ENCODE measurements around the gene HABP4. TPM values are rescaled to one million over a fixed set of nuclear protein-coding genes. Genes with fewer than 3 reads are reported as not detected.

The HABP4 gene
- total and polyA plus RNA-seq, 2 donors from 2014 or later = 20.9 to 37.5 TPM

GRCh38 chr9:96498796-96499195 lies 48.8 kb downstream of the HABP4 start:
- FAIRE-seq = no peak
- Histone ChIP-seq H3K27me3 (ENCODE audit: control insufficient read depth, insufficient read depth, low read length) (no peaks in the 10 kb centered on the region), H3K4me3 (ENCODE audit: low read length in 3 of 3) (no peak overlapping the region), H3K9me3 (ENCODE audit: control insufficient read depth in 2 of 3, insufficient read depth in 1 of 3, low read length in 3 of 3) (no peaks in the 10 kb centered on the region), H3K27ac (ENCODE audit: low read depth in 2 of 2, low read length in 2 of 2) (no peak overlapping the region), H3K9ac (ENCODE audit: low read length in 3 of 3) (no peak overlapping the region), H3K36me3 (ENCODE audit: control insufficient read depth in 2 of 3, insufficient read depth in 3 of 3, low read length in 3 of 3) (peaks cover 0 to 2% (median 0%) of the 10 kb centered on the region in 3 donors), H3K4me1 (ENCODE audit: control insufficient read depth in 2 of 3, insufficient read depth in 2 of 3, low read depth in 1 of 3, low read length in 3 of 3) (peaks cover 0 to 2% (median 0%) of the 10 kb centered on the region in 3 donors)
- intact Hi-C loops (cut with DNase I) = no loop called here
- no peak for TF ChIP-seq CTCF (IDR thresholded peaks at IDR 0.05; ENCODE audit: borderline replicate concordance, extremely low read depth, insufficient read depth)
- no peak for DNase-seq

- TF ChIP-seq CTCF (IDR thresholded peaks at IDR 0.05; ENCODE audit: borderline replicate concordance, extremely low read depth, insufficient read depth) = no peak
- Histone ChIP-seq H3K4me3 (ENCODE audit: low read length in 3 of 3) (no peak overlapping the region), H3K36me3 (ENCODE audit: control insufficient read depth in 2 of 3, insufficient read depth in 3 of 3, low read length in 3 of 3) (peaks cover 0 to 2% (median 0%) of the 10 kb centered on the region in 3 donors), H3K27me3 (ENCODE audit: control insufficient read depth, insufficient read depth, low read length) (no peaks in the 10 kb centered on the region), H3K4me1 (ENCODE audit: control insufficient read depth in 2 of 3, insufficient read depth in 2 of 3, low read depth in 1 of 3, low read length in 3 of 3) (peaks cover 0 to 2% (median 0%) of the 10 kb centered on the region in 3 donors), H3K27ac (ENCODE audit: low read depth in 2 of 2, low read length in 2 of 2) (no peak overlapping the region), H3K9me3 (ENCODE audit: control insufficient read depth in 2 of 3, insufficient read depth in 1 of 3, low read length in 3 of 3) (no peaks in the 10 kb centered on the region), H3K9ac (ENCODE audit: low read length in 3 of 3) (no peak overlapping the region)
- DNase-seq (no peak), FAIRE-seq (no peak)
- intact Hi-C loops (cut with DNase I) = no loop called here
These were observed 49.3 kb downstream of the HABP4 start for GRCh38 chr9:96499257-96499656.

GRCh38 chr9:96500696-96501632 lies 51.0 kb downstream of the HABP4 start:
- Histone ChIP-seq H3K9ac (ENCODE audit: low read length in 3 of 3) (no peak overlapping the region), H3K9me3 (ENCODE audit: control insufficient read depth in 2 of 3, insufficient read depth in 1 of 3, low read length in 3 of 3) (no peaks in the 10 kb centered on the region), H3K4me1 (ENCODE audit: control insufficient read depth in 2 of 3, insufficient read depth in 2 of 3, low read depth in 1 of 3, low read length in 3 of 3) (peaks cover 0 to 2% (median 0%) of the 10 kb centered on the region in 3 donors), H3K27ac (ENCODE audit: low read depth in 2 of 2, low read length in 2 of 2) (no peak overlapping the region), H3K4me3 (ENCODE audit: low read length in 3 of 3) (no peak overlapping the region), H3K36me3 (ENCODE audit: control insufficient read depth in 2 of 3, insufficient read depth in 3 of 3, low read length in 3 of 3) (peaks cover 0 to 2% (median 0%) of the 10 kb centered on the region in 3 donors), H3K27me3 (ENCODE audit: control insufficient read depth, insufficient read depth, low read length) (no peaks in the 10 kb centered on the region)
- TF ChIP-seq CTCF (IDR thresholded peaks at IDR 0.05; ENCODE audit: borderline replicate concordance, extremely low read depth, insufficient read depth) = no peak
- intact Hi-C loops (cut with DNase I) = no loop called here
- no peak for FAIRE-seq
- DNase-seq = no peak

Measured in kidney (tissue), 14 donors.